GM12878 (cell line): ENCODE results near the gene SNPH. TPM values are rescaled to one million over a fixed set of nuclear protein-coding genes. Genes with fewer than 3 reads are reported as not detected.

ENCODE experiments used
- ATAC-seq: fragments of 200-7000 bp; cut with Tn5 transposase; 3 replicates; pipeline ENCODE4 v1.9.1; 2020; ENCODE audit warnings: mild to moderate bottlenecking, moderate library complexity
- BruUV-seq: library from RNA; stranded (reverse); fragments of 400-500 nt; replicated peaks from 2 replicates; lab custom pipeline; 2021; lab: Mats Ljungman, UMichigan
- CTCF ChIA-PET: fragments of 300-600 bp; sonication (Branson Sonifier 250); formaldehyde crosslinking; extraction: SDS; loops from one replicate; lab custom pipeline; 2021; ENCODE audit warnings: inconsistent platforms; lab: Yijun Ruan, JAX
- POLR2A ChIA-PET: fragments of 350-600 bp; formaldehyde crosslinking; extraction: SDS; loops from one replicate; lab custom pipeline; 2021; ENCODE audit warnings: inconsistent platforms; lab: Charles Lee
- RAD21 ChIA-PET: fragments of 300-600 bp; sonication (Branson Sonifier 250); formaldehyde crosslinking; loops from one replicate; lab custom pipeline; 2023; ENCODE audit warnings: antibody characterized with exemption; ENCODE audit not compliant: unreplicated experiment; lab: Charles Lee
- SMC1A ChIA-PET: fragments of 300-600 bp; sonication (Branson Sonifier 250); formaldehyde crosslinking; loops from one replicate; lab custom pipeline; 2023; ENCODE audit not compliant: unreplicated experiment, uncharacterized antibody; lab: Charles Lee
- DNase-seq: peaks from one replicate; pipeline ENCODE4 v3.0.0-alpha.2; 2011; ENCODE audit warnings: low read depth, low spot score
- FAIRE-seq: peaks from 3 replicates; lab custom pipeline; 2011; peaks lifted over from hg19 to GRCh38; lab: Jason Lieb, UNC
- H2AFZ ChIP-seq: 2 replicates; pipeline ENCODE4 v1.6.0; 2011; ENCODE audit warnings: low read depth, low read length, control low read depth; ENCODE audit not compliant: control insufficient read depth
- H3K27ac ChIP-seq: 2 replicates; pipeline ENCODE4 v1.5.1; 2011; ENCODE audit warnings: control low read depth; ENCODE audit not compliant: control insufficient read depth, insufficient read depth
- H3K27me3 ChIP-seq, 2 experiments: replicated peaks in 1 of 2; 2 replicates each; pipeline versions ENCODE4 v1.6.0 to v1.6.1; 2011; ENCODE audit warnings: low read length in 1 of 2; ENCODE audit not compliant: control insufficient read depth in 2 of 2, insufficient read depth in 2 of 2
- H3K36me3 ChIP-seq, 2 experiments: 2 replicates each; pipeline ENCODE4 v1.5.1; 2011; ENCODE audit warnings: low read length in 1 of 2; ENCODE audit not compliant: control insufficient read depth in 2 of 2, insufficient read depth in 2 of 2
- H3K4me1 ChIP-seq: 2 replicates; pipeline ENCODE4 v1.6.1; 2011; ENCODE audit warnings: mild to moderate bottlenecking, low read length, moderate library complexity, mixed read lengths; ENCODE audit not compliant: control insufficient read depth, insufficient read depth
- H3K4me2 ChIP-seq: 2 replicates; pipeline ENCODE4 v1.6.0; 2011; ENCODE audit warnings: control low read depth; ENCODE audit not compliant: control insufficient read depth, insufficient read depth
- H3K4me3 ChIP-seq: fragments of 200-600 bp; sonication (generic); 2 replicates; pipeline ENCODE4 v1.5.1; 2016
- H3K79me2 ChIP-seq: 2 replicates; pipeline ENCODE4 v1.6.0; 2011; ENCODE audit warnings: low read length; ENCODE audit not compliant: control insufficient read depth, insufficient read depth
- H3K9ac ChIP-seq: 2 replicates; pipeline ENCODE4 v1.8.0; 2011; ENCODE audit warnings: low read length, control low read depth, mixed read lengths; ENCODE audit not compliant: control insufficient read depth, insufficient read depth
- H3K9me3 ChIP-seq: replicated peaks from 3 replicates; pipeline ENCODE4 v1.5.1; 2011; ENCODE audit warnings: mild to moderate bottlenecking, low read length; ENCODE audit not compliant: control insufficient read depth, insufficient read depth
- H4K20me1 ChIP-seq: 2 replicates; pipeline ENCODE4 v1.6.0; 2011; ENCODE audit not compliant: control insufficient read depth, insufficient read depth
- BACH1 ChIP-seq: fragments of 450-650 bp; IDR thresholded peaks from 2 replicates; pipeline ENCODE4 v1.6.1; 2017; ENCODE audit warnings: mild to moderate bottlenecking, borderline replicate concordance
- BCLAF1 ChIP-seq: fragments of 450-650 bp; IDR thresholded peaks from 2 replicates; pipeline ENCODE4 v1.6.1; 2017; ENCODE audit warnings: antibody characterized with exemption, mild to moderate bottlenecking, moderate library complexity
- CEBPZ ChIP-seq: fragments of 150-350 bp; IDR thresholded peaks from 2 replicates; pipeline ENCODE4 v1.6.1; 2016; ENCODE audit warnings: low read depth, low read length
- E2F4 ChIP-seq: IDR thresholded peaks from 2 replicates; pipeline ENCODE4 v1.6.1; 2012; ENCODE audit warnings: low read depth, low read length, improper control_type of control experiment
- FOXK2 ChIP-seq: fragments of 450-650 bp; IDR thresholded peaks from 2 replicates; pipeline ENCODE4 v1.6.1; 2017; ENCODE audit warnings: mild to moderate bottlenecking, moderate library complexity
- IKZF2 ChIP-seq, 2 experiments: fragments of 450-650 bp; IDR thresholded peaks; 2 replicates each; pipeline ENCODE4 v1.6.1; 2017; ENCODE audit warnings: mild to moderate bottlenecking in 2 of 2, moderate library complexity in 2 of 2
- IRF4 ChIP-seq: IDR thresholded peaks from 2 replicates; pipeline ENCODE4 v1.6.1; 2011; ENCODE audit warnings: low read depth, low read length
- KLF5 ChIP-seq: fragments of 450-650 bp; IDR thresholded peaks from 2 replicates; pipeline ENCODE4 v1.6.1; 2014; ENCODE audit warnings: mild to moderate bottlenecking; ENCODE audit not compliant: partially characterized antibody
- MLLT1 ChIP-seq: fragments of 450-650 bp; IDR thresholded peaks from 2 replicates; pipeline ENCODE4 v1.6.1; 2016; ENCODE audit warnings: mild to moderate bottlenecking
- POLR2AphosphoS2 ChIP-seq: IDR thresholded peaks from 2 replicates; pipeline ENCODE4 v1.6.1; 2011; ENCODE audit warnings: low read depth, mild to moderate bottlenecking, low read length, improper control_type of control experiment, moderate library complexity
- SREBF2 ChIP-seq: IDR thresholded peaks from 2 replicates; pipeline ENCODE4 v1.6.1; 2012; ENCODE audit warnings: mild to moderate bottlenecking, low read length
- STAT3 ChIP-seq: IDR thresholded peaks from 2 replicates; pipeline ENCODE4 v1.6.1; 2011; ENCODE audit warnings: low read depth, low read length, improper control_type of control experiment
- ZNF24 ChIP-seq: fragments of 450-650 bp; IDR thresholded peaks from 2 replicates; pipeline ENCODE4 v1.6.1; 2017; ENCODE audit warnings: antibody characterized with exemption, mild to moderate bottlenecking
- WGBS: methylation state at CpG from one replicate; pipeline ENCODE4 v1.1.6; 2016; ENCODE audit warnings: low lambda C conversion rate; ENCODE audit not compliant: insufficient replicate concordance, insufficient coverage; ENCODE audit errors: missing lambda C conversion rate; 5-methylcytosine and 5-hydroxymethylcytosine counted together
- in situ Hi-C: fragments of 300-500 bp; cut with MboI; formaldehyde crosslinking; loops from 9 replicates; pipeline ENCODE4 v1.14.3; 2018; ENCODE audit warnings: mixed read lengths
- intact Hi-C: fragments of 100-400 bp; cut with micrococcal nuclease; formaldehyde crosslinking; loops from one replicate; pipeline ENCODE4 v1.14.2; 2022; ENCODE audit not compliant: unreplicated experiment
- polyA plus RNA-seq, 11 experiments: library from polyadenylated mRNA; depleted of rRNA in 4 of 11; unstranded in 6 of 11; stranded (reverse) in 5 of 11; fragments of >200 nt; fragmentation: Nextera tagmentation in 4 of 11; fragmentation: Illumina TruSeq in 1 of 11; extraction: Ambion mirVana in 4 of 11; extraction: Trizol in 1 of 11; gene quantifications; 1 replicate in 1 of 11; 2 replicates in 10 of 11; pipeline versions ENCODE4 v1.2.1 to v1.2.3, GENCODE V29; 2011 to 2016; ENCODE audit warnings: inconsistent platforms in 2 of 11, missing spikeins in 2 of 11, low read depth in 1 of 11
- total RNA-seq, 4 experiments: library from RNA; depleted of rRNA in 3 of 4; stranded (reverse); fragments of >200 nt in 3 of 4; fragmentation: Illumina TruSeq in 1 of 4; extraction: Trizol in 1 of 4; gene quantifications; 2 replicates each; pipeline versions ENCODE4 v1.2.1 to v1.2.3, GENCODE V29; 2013 to 2021

SNPH gene
- total and polyA plus RNA-seq, 10 of the 15 experiments (the other 5 are each of a cell fraction or from before 2014, with no cell fraction given) = 0.02 to 0.45 (median 0.34) TPM; not detected in 2

GRCh38 chr20:1322511-1323245, 56.6 kb downstream of the SNPH start:
- Histone ChIP-seq H3K27ac (no peak overlapping the region), H3K79me2 (peaks cover 24% of the 10 kb centered on the region), H3K9ac (no peak overlapping the region), H2AFZ (no peak overlapping the region), H3K36me3 (no peaks in the 10 kb centered on the region), H3K4me1 (peaks cover 18% of the 10 kb centered on the region), H3K4me2 (no peak overlapping the region), H3K9me3 (no peaks in the 10 kb centered on the region; the same call in 2 of the 3 replicates), H4K20me1 (no peaks in the 10 kb centered on the region), H3K27me3 (no peaks in the 10 kb centered on the region), H3K4me3 (no peak overlapping the region)
- no TSS peak for BruUV-seq
- no peak for FAIRE-seq
- SMC1A ChIA-PET = interaction anchor here (1.2 to 2.2 kb wide), 7 partner anchors 7 to 135 kb away, joined by 3 to 11 read pairs (median 4); partner anchors contain the start of gene FKBP1A
- CTCF ChIA-PET = interaction anchor here (0.8 to 7.6 kb wide), 7 partner anchors 8 to 181 kb away, joined by 3 to 55 read pairs (median 6); no protein-coding TSS in a partner anchor
- no peak for DNase-seq
- RAD21 ChIA-PET = interaction anchor here (1.0 to 1.6 kb wide), 3 partner anchors 69 to 113 kb away, joined by 3 to 5 read pairs (median 4); partner anchors contain the start of gene FKBP1A
- 82% methylated on average over 11 of the region's 11 CpGs for WGBS
- intact Hi-C loops (no loop called here), in situ Hi-C loops (no loop called here)
- POLR2A ChIA-PET = interaction anchor here (0.6 to 1.4 kb wide), 2 partner anchors 55 to 1221 kb away, joined by 3 to 6 read pairs; no protein-coding TSS in a partner anchor
- no peak for ATAC-seq
- no peak for TF ChIP-seq BACH1
- no peak for TF ChIP-seq ZNF24
- TF ChIP-seq BCLAF1 = no peak
- TF ChIP-seq IRF4 = no peak
- TF ChIP-seq STAT3 = no peak
- no peak for TF ChIP-seq SREBF2
- TF ChIP-seq FOXK2 = no peak
- no peak for TF ChIP-seq MLLT1
- TF ChIP-seq CEBPZ = no peak
- no peak for TF ChIP-seq E2F4
- TF ChIP-seq POLR2AphosphoS2 = no peak
- TF ChIP-seq IKZF2 (IDR thresholded peaks at IDR 0.05) = no peak
- TF ChIP-seq KLF5 = no peak
